GM10847 (cell line): ENCODE data around the gene FAM72A.
"Not testable (repeated sequence)": the region's sequence is repeated elsewhere in the genome, so short reads cannot be mapped to it uniquely, and the experiment has no call there.

Source experiments
- POLR2A ChIP-seq: IDR thresholded peaks from 2 replicates; pipeline ENCODE4 v1.6.1; 2011; ENCODE audit not compliant: insufficient read length; ENCODE audit errors: extremely low read depth

The FAM72A gene

GRCh38 chr1:206202789-206203363 lies at the start of gene FAM72A:
FAM72A (minus strand) TSS chr1:206202839; CDS start chr1:206202025, 814 bp downstream.
- not testable (repeated sequence) for TF ChIP-seq POLR2A

- not testable (repeated sequence) for TF ChIP-seq POLR2A
Measured at GRCh38 chr1:206203364-206204158, 922 bp upstream of the FAM72A start, which contains the start of gene SRGAP2. SRGAP2 (plus strand) TSS chr1:206203541; CDS start chr1:206205971, 2,430 bp downstream.

- no peak for TF ChIP-seq POLR2A
Measured at GRCh38 chr1:206145771-206146290, 56.8 kb downstream of the FAM72A start.

- TF ChIP-seq POLR2A, result no peak
Measured at GRCh38 chr1:206144605-206145004, 58.0 kb downstream of the FAM72A start.

GRCh38 chr1:206143537-206144172 lies 59.0 kb downstream of the FAM72A start:
- TF ChIP-seq POLR2A, result no peak

DNA sequence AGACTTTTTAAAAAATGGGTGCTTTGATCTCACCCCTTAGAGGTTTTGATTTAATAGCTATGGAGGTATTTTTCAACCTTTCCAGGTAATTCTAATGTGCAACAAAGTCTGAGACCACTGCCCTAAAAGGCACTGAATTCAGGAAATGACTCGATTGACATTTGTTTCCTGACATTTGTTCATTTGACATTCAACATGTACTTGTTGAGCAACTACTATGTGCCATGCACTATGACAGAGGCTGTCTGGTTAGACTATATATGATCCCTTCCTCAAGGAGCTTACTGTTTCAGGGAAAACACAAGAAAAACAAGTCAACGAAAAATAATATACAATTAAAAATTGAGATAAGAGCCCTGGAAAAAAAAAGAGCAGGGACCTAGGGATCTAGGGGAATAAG lies 59.9 kb downstream of the FAM72A start:
- no peak for TF ChIP-seq POLR2A

GRCh38 chr1:206142011-206142410 lies 60.6 kb downstream of the FAM72A start:
- TF ChIP-seq POLR2A, result no peak

DNA sequence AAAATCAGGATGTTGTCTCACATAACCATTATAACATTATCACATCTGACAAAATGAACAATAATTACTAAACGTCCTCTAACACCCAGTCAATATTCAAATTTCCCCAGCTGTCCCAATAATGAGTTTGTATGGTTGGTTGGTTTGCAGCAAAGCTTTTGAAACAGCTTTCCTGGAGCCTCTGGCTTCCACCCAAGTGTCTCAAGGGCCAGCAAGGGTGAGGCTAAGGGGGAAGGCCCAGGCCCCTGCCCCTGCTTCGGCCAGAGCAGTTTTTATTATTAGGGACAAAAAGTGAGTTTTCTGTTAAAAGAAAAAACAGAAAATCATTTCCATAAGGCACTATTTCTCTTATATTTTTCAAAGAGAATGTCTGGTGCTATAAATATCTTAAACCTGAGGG lies 66.4 kb downstream of the FAM72A start:
- TF ChIP-seq POLR2A, result no peak
